GM20000 (cell line): ENCODE results near the gene CLCN1.
A peak's percentile ranks its signal among the peaks of the same experiment; 100 is the strongest.

Experiments used
- DNase-seq: peaks from one replicate; pipeline ENCODE4 v3.0.0; 2012; ENCODE audit warnings: low spot score
- CTCF ChIP-seq: IDR thresholded peaks from 2 replicates; pipeline ENCODE4 v1.5.1; 2012; ENCODE audit warnings: mild to moderate bottlenecking, control low read depth; ENCODE audit errors: extremely low read depth, missing control alignments

The CLCN1 gene

DNA sequence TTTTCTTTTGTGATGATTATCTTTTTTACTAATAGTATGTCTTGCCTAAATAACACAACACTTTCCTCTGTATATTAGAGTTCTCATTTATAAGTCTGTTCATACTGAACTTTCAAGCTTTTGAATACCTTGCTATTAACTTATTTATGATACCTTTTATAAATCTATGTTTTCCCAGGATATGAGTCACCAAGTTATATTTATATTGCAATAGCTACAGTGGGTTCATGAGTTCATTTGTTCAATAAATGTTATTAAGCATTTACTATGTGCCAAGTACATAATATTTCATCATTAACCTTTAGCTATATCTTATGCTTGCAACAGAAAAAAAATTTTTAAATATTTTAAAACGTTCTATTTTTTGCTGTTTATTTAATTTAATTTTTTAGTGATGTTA, 18.3 kb downstream of the CLCN1 start:
- TF ChIP-seq CTCF: no peak
- DNase-seq: no peak

- no peak for TF ChIP-seq CTCF
- DNase-seq: no peak
These were observed 21.3 kb downstream of the CLCN1 start for GRCh38 chr7:143337216-143337615.

DNA sequence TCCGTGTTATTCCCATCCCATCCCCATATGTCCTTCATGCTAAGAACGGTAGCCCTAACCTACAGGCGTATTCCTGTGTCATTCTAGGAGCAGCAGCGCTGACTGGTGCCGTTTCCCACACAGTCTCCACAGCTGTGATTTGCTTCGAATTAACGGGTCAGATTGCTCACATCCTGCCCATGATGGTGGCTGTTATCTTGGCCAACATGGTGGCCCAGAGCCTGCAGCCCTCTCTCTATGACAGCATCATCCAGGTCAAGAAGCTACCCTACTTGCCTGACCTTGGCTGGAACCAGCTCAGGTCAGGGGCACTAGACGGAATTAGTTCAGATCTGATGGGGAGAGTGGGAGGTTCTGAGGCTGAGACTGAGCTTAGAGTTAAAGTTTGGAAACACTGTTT, 25.9 kb downstream of the CLCN1 start:
- no peak for TF ChIP-seq CTCF
- DNase-seq: no peak

DNA sequence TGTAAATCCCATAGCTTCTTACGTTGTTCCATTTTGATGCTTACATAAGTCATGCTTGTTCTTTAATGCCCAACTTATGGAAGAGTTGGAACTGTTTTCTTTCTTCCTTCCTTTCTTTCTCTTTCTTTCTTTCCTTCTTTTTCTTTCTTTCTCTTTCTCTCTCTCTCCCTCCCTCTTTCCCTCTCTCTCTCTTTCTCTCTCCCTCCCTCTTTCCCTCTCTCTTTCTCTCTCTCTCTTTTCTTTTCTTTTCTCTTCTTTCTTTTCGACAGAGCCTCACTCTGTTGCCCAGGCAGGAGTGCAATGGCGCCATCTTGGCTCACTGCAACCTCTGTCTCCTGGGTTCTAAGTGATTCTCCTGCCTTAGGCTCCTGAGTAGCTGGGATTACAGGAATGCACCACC, 27.7 kb downstream of the CLCN1 start:
- no peak for DNase-seq
- no peak for TF ChIP-seq CTCF

DNA sequence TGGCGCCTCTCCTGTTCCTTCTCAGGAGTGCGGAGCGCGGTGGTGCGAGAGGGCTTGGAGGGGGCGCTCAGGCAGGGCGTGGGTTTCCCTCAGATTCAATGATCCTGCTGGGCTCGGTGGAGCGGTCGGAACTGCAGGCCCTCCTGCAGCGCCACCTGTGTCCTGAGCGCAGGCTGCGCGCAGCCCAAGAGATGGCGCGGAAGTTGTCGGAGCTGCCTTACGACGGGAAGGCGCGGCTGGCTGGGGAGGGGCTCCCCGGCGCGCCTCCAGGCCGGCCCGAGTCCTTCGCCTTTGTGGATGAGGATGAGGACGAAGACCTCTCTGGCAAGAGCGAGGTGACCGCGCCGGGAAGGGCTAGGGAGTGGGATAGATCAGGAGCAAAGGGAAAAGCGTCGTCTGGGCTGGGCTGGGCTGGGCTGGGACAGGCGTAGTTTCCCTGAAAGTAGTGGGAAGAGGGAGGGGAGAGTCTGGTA, 29.6 kb downstream of the CLCN1 start:
- no peak for DNase-seq
- peak; percentile 47 for TF ChIP-seq CTCF

- no peak for DNase-seq
These were observed 30.1 kb downstream of the CLCN1 start for GRCh38 chr7:143346018-143346417.

GRCh38 chr7:143347950-143348349, 32.0 kb downstream of the CLCN1 start:
- DNase-seq: no peak
- TF ChIP-seq CTCF: no peak

More at GRCh38 chr7:143346018-143346417, 30.1 kb downstream of the CLCN1 start:
- TF ChIP-seq CTCF: no peak
